HG03439 (cell line): Measurements from ENCODE around the gene ZNF532.
"Not testable (repeated sequence)": the region's sequence is repeated elsewhere in the genome, so short reads cannot be mapped to it uniquely, and the experiment has no call there.

Experiments used
- ATAC-seq: cut with Tn5 transposase; IDR thresholded peaks from one replicate; pipeline ENCODE4 v1.9.1; 2021; ENCODE audit warnings: mild to moderate bottlenecking, moderate library complexity; ENCODE audit not compliant: unreplicated experiment

ZNF532 gene

GRCh38 chr18:58864146-58865032 is at the start of gene ZNF532:
ZNF532 (plus strand) TSS chr18:58864877. CDS start in a region left out here.
- no peak for ATAC-seq

- no peak for ATAC-seq
Measured at GRCh38 chr18:58819051-58819450, 45.6 kb upstream of the ZNF532 start.

GRCh38 chr18:58820251-58820650 is 44.4 kb upstream of the ZNF532 start:
- ATAC-seq: no peak

DNA sequence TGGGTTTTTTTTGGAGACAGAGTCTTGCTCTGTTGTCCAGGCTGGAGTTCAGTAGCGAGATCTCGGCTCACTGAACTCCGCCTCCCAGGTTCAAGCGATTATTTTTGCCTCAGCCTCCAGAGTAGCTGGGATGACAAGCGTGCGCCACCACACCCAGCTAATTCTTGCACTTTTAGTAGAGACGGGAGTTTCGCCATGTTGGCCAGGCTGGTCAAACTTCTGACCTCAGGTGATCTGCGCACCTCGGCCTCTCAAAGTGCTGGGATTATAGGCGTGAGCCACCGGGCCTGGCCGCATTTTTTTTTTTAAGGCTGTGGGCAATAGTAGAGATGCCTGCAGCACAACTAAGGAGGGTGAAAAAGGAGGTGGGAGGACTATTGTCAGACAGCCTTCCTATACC is 41.7 kb upstream of the ZNF532 start:
- no peak for ATAC-seq

DNA sequence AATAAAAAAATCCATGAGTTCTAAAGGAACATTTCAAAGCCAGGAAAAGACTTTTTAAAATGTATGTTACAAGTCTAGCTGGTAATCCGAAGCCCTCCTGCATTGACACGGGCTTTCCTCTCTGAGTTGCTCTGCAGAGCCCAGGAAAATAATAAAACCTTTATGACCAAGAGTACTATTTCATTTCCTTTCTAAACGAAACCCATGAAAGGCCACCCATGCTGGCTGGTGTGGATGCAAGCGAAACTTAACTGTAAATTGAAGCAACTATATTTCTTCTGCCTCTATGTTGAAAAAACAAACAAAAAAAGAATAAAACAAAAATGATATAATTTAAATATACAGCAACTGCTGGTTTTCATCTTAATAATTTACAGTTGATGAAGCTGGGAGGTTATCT is 41.3 kb upstream of the ZNF532 start:
- ATAC-seq: no peak

- not testable (repeated sequence) for ATAC-seq
Measured at GRCh38 chr18:58826926-58827325, 37.8 kb upstream of the ZNF532 start.

- ATAC-seq: no peak
Measured at GRCh38 chr18:58827428-58827827, 37.2 kb upstream of the ZNF532 start.

DNA sequence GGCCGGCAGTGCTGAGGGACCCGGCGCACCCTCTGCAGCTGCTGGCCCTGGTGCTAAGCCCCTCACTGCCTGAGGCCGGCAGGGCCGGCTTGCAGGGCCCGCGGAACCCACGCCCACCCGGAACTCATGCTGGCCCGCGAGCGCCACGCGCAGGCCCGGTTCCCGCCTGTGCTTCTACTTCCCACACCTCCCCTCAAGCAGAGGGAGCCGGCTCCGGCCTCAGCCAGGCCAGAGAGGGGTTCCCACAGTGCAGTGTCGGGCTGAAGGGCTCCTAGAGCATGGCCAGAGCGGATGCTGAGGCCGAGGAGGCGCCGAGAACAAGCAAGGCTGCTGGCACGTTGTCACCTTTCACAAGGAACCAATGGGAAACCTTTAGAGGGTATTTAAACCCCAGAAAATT is 36.8 kb upstream of the ZNF532 start:
- ATAC-seq: no peak

DNA sequence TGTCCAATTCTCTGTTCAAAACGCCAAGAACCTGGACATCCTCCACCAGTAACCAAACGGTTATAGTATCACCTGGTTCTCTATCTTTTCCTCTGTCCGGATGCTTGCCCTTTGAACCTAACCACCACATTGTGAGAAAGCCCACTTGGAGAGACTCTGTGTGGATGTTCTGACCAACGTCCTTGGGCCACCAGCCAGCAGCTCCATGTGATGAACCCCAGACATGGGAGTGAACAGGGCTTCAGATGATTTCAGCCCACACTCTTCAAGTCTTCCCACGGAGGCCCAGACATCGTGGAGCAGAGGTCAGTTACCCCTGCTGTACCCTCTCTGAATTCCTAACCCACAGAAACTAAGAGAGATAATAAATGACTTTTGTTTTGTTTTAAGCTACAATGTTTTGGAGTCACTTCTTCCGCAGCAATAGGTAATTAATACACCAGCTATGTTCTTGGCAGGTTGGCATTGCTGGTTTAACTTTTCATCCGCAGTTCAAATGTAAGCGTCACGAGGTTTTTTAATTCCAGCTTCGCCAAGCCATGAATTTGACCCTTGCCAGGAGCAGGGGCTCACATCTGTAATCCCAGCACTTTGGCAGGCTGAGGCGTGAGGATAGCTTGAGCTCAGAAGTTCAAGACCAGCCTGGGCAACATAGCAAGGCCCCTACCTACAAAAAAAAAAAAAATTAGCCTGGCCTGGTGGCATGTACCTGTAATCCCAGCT is 36.1 kb upstream of the ZNF532 start:
- ATAC-seq: no peak

DNA sequence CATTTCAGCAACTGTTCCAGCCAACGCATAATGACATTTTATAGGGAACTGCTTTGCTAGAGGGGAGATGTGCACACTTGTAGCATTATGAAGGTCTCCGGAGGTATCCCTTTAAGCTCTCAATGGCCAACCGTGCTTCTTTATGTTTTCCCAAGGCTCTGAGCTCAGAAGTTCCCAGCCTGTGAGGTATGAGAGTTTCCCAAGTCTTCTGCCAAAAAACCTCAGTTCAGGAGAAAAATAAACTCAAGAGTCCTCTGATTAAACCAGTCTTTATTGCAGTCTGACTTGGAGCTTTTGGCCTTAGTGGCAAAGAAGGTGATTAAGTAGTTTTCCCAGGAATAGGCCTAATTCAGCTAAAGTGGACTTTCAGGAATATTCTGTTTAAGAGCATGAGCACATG is 35.4 kb upstream of the ZNF532 start:
- no peak for ATAC-seq

GRCh38 chr18:58829886-58830285 is 34.8 kb upstream of the ZNF532 start:
- not testable (repeated sequence) for ATAC-seq

- no peak for ATAC-seq
Measured at GRCh38 chr18:58831606-58832005, 33.1 kb upstream of the ZNF532 start.

DNA sequence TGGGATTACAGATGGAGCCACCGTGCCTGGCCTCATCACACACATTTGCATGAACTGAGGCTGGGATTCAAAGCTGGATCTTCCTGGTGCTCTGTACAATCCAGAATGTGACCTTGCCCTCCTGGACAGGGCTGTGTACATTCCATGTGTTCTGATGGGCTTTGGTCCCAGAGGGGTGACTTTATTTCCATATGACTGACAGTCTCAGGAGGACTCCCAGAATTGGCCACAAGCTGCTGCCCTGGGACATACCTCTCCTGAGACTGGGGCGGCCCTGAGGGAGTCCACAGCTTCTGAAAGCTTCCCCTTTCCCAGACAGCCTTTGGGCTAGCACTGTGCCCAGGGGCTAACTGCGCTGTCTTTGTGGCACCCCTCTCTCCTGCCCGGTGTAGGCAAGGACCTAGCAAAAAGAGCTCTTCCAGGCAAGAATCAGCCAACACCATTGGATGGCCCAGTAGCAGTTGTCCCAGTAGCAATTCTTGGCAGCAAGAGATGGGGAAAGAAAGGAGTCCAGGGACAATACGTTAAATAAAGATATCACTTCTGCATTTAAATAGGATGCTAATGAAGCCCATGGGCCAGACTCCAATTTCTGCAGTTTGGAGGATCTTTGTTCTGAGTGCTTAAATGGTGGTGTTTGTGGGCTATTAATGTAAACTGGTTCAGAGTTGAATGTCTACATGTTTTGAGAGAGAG is 26.4 kb upstream of the ZNF532 start:
- no peak for ATAC-seq

- ATAC-seq: no peak
Measured at GRCh38 chr18:58838946-58839345, 25.7 kb upstream of the ZNF532 start.

DNA sequence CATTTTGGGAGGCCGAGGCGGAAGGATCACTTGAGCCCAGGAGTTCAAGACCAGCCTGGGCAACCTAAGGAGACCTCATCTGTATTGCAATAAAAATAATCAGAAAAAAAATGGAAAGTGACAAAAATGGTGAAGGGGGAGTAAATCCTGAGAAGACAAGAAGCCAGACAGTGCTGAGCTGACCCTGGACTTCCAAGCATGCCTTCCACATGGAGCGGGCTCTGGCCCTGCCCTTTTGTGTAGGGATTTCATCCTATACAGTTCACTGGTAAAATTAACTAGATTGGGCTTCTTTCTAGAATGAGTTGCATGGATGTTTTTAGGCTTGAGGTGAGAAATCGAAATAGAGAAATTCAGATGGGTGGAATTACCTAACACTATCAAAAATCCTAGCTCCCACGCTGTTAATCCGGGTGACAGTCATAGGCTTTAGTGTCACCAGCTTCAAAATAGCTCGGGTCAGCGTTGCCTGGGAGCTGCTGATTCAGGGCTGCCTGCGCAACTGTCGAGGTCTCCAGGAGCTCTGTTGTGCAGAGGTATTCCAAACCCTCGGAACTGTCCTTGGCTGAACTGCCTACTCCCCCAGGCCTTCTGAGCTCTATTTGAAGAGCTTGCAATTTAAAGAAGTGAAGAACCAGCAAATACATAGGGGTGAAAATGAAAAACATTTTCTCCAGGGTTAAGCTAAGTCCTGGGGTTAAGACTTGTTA is 21.5 kb upstream of the ZNF532 start:
- ATAC-seq: no peak

DNA sequence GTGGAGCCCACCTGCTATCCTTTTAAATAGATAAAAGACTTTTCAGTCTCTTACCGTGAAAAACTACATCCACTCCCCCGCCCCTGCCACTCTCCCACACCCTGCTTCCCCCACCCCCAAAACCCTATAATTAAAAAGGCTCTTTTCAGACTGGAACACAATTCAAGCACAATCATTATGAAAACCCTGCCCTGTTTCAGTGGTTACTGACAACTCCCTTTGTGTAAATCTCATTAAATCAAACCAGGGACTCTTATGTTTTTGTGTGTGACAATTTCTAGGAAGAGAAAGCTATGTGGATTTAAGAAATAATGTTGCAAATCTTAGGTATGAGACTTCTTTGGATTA is 21.0 kb upstream of the ZNF532 start:
- no peak for ATAC-seq

- ATAC-seq: no peak
Measured at GRCh38 chr18:58844871-58845270, 19.8 kb upstream of the ZNF532 start.

DNA sequence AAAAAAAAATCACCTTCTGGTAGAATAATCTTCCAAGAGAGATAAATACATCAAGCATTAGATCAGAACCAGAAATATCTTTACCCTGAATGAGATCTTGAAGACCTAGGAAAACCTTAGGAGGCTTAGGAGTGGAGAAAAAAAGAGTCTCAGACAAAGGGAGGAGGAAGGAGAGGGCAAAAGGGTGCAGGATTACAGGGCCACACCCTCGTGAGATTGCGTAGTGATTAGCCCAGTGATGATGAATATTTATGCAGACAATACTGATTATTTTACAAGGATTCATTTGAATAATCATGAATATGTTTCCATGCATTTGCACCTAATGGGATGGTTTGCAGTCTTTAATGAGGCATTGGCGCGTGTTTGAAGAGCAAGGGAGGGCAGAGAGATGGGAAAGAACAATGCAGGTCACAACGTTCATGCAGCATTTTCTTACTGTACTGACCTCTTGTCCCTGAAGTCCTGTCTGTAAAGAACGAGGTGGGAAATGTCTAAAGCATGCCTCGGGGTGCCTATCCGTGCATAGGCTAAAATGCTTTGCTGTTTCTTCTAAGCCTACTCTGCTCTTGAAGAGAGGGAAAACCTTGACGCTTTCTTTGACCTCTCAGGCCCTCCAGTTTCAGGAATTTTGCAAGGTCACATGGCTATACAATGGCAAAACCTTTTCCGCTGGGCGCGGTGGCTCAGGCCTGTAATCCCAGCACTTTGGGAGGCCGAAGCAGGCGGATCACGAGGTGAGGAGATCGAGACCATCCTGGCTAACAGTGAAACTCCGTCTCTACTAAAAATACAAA is 18.6 kb upstream of the ZNF532 start:
- no peak for ATAC-seq

- ATAC-seq: no peak
Measured at GRCh38 chr18:58847383-58848071, 17.1 kb upstream of the ZNF532 start.

DNA sequence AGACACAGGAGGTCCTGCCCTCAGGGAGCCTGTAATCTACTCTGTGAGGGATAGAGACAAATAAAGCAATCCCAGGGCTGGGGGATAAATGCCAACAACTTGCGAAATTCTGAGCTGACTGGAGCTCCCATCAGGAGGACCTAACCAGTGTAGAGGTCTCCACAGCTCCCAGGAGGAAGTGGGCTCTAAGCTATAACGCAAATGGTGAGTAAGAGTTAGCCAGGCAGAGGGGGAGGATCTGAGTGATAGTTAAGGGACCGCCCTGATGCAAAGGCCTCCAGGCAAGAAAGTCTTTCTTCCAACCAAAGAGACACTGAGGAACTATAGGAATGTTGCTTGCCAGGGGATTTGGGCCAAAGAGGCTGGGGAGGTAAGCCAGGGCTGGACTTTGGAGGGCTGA is 16.0 kb upstream of the ZNF532 start:
- ATAC-seq: no peak
